Neural cell (in vitro differentiated cells): ENCODE results near the gene ADAMTS15.

Source experiments
- CTCF ChIP-seq: fragments of 450-650 bp; IDR thresholded peaks from 2 replicates; pipeline ENCODE4 v1.5.1; 2014; ENCODE audit warnings: antibody characterized with exemption, mild to moderate bottlenecking, moderate library complexity; ENCODE audit not compliant: poor library complexity, severe bottlenecking
- EP300 ChIP-seq: fragments of 450-650 bp; conservative IDR thresholded peaks from 2 replicates; pipeline ENCODE4 v1.6.1; 2014; ENCODE audit warnings: antibody characterized with exemption, mild to moderate bottlenecking, moderate library complexity; ENCODE audit not compliant: poor library complexity, severe bottlenecking
- EZH2 ChIP-seq: fragments of 200-600, 300-800 bp; shearing (Covaris generic), sonication (generic); IDR thresholded peaks from 2 replicates; pipeline ENCODE4 v1.6.1; 2014; ENCODE audit warnings: antibody characterized with exemption, low read length, borderline replicate concordance, mild to moderate bottlenecking; ENCODE audit not compliant: insufficient read depth, poor library complexity, severe bottlenecking
- POLR2AphosphoS5 ChIP-seq: IDR thresholded peaks from 2 replicates; pipeline ENCODE4 v1.6.1; 2012
- SMC3 ChIP-seq: fragments of 450-650 bp; conservative IDR thresholded peaks from 2 replicates; pipeline ENCODE4 v1.6.1; 2014; ENCODE audit warnings: antibody characterized with exemption, mild to moderate bottlenecking, moderate library complexity; ENCODE audit not compliant: poor library complexity

DNA sequence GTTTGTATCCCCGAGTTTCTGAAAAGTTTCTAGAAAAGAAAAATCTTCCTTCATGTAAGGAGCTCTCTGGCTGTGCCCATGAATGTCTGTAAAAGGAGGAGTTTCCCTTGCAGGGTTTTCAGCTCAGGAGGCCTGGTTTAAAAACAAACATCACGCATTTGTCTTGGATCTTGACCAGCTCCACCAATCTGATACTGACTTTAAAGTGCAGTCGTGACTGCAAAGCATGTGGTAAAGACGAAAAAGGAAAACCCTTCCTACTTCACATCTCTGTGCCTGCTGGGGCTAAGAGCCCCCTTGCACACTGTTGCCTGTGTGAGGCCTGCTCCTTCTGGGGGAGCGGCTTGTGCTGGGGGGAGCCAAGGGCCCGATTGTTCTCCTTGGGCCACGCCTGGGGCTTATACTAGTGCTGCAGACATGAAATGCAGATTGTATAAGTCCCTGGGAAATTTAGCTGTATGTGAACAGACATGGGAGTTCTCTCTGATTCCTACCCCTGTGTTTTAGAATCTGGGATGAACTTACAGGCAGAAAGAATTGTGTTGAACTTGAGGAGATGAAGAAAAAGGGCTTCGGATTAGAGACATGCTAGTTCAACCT, 62.1 kb downstream of the ADAMTS15 start:
- TF ChIP-seq EP300 (no peak), CTCF (no peak), POLR2AphosphoS5 (no peak), SMC3 (no peak), EZH2 (no peak)
